Measurements from ENCODE around the gene SESN3.
"Not testable (repeated sequence)": the region's sequence is repeated elsewhere in the genome, so short reads cannot be mapped to it uniquely, and the experiment has no call there.

Gene SESN3

DNA sequence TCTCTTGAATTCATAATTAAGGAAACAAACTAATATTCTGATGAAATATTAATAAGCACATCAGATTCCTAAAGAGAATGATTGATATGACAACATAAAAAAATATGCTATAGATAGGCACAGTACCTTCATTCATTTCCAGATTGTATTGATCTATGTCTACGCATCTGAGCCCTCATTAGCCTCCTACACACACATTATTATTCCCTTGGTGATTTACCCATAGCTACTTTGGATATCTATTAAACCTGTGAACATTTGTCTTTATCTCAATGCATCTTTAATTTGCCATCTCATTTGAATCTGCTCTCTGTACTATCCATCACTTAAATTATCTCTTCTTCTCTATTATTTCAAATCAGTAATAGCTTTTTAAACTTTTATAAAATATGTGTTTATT is 18.4 kb downstream of the SESN3 start:
- Histone ChIP-seq H3K4me2 (ENCODE audit: low read length) (no peak overlapping the region), H3K9me3 (ENCODE audit: control insufficient read depth, insufficient read depth, low read length) (no peaks in the 10 kb centered on the region), H3K4me3 (ENCODE audit: low read length) (no peak overlapping the region), H3K4me1 (ENCODE audit: control insufficient read depth, low read length) (peaks cover 13% of the 10 kb centered on the region), H3K27ac (ENCODE audit: low read depth, low read length) (no peak overlapping the region), H3F3A (ENCODE audit: control insufficient read depth, insufficient read depth) (0 out of 2 replicates have a peak, but pooled peaks cover 2% of the 10 kb centered on the region), H3K27me3 (ENCODE audit: control insufficient read depth, low read length) (no peaks in the 10 kb centered on the region), H3K36me3 (ENCODE audit: control insufficient read depth, low read length) (peaks cover under 1% of the 10 kb centered on the region; the same call in 1 of the 2 replicates), H4K20me1 (ENCODE audit: control insufficient read depth, insufficient read depth, low read depth, low read length) (no peaks in the 10 kb centered on the region), H3K9me2 (replicated peaks; ENCODE audit: control insufficient read depth, low read length) (no peaks in the 10 kb centered on the region), H3K79me2 (ENCODE audit: control insufficient read depth, low read length) (peaks cover 24% of the 10 kb centered on the region)
- TF ChIP-seq EZH2phosphoT487 (IDR thresholded peaks at IDR 0.05; ENCODE audit: borderline replicate concordance, low read length) = no peak
- TF ChIP-seq, protein P1, sequence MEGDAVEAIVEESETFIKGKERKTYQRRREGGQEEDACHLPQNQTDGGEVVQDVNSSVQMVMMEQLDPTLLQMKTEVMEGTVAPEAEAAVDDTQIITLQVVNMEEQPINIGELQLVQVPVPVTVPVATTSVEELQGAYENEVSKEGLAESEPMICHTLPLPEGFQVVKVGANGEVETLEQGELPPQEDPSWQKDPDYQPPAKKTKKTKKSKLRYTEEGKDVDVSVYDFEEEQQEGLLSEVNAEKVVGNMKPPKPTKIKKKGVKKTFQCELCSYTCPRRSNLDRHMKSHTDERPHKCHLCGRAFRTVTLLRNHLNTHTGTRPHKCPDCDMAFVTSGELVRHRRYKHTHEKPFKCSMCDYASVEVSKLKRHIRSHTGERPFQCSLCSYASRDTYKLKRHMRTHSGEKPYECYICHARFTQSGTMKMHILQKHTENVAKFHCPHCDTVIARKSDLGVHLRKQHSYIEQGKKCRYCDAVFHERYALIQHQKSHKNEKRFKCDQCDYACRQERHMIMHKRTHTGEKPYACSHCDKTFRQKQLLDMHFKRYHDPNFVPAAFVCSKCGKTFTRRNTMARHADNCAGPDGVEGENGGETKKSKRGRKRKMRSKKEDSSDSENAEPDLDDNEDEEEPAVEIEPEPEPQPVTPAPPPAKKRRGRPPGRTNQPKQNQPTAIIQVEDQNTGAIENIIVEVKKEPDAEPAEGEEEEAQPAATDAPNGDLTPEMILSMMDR (IDR thresholded peaks at IDR 0.05; ENCODE audit: low read depth, low read length, poor library complexity, severe bottlenecking) = no peak

DNA sequence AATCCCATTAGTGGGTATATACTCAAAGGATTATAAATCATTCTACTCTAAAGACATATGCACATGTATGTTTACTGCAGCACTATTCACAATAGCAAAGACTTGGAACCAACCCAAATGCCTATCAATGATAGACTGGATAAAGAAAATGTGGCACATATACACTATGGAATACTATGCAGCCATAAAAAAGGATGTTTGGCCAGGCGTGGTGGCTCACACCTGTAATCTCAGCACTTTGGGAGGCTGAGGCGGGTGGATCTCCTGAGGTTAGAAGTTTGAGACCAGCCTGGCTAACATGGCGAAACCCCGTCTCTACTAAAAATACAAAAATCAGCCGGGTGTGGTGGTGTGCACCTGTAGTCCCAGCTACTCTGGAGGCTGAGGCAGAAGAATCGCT is 21.5 kb downstream of the SESN3 start:
- not testable (repeated sequence) for H3K27ac ChIP-seq (ENCODE audit: low read depth, low read length); H3F3A ChIP-seq (ENCODE audit: control insufficient read depth, insufficient read depth); H3K4me1 ChIP-seq (ENCODE audit: control insufficient read depth, low read length); H3K36me3 ChIP-seq (ENCODE audit: control insufficient read depth, low read length); H4K20me1 ChIP-seq (ENCODE audit: control insufficient read depth, insufficient read depth, low read depth, low read length); H3K9me2 ChIP-seq (replicated peaks; ENCODE audit: control insufficient read depth, low read length); H3K4me2 ChIP-seq (ENCODE audit: low read length); H3K27me3 ChIP-seq (ENCODE audit: control insufficient read depth, low read length); H3K4me3 ChIP-seq (ENCODE audit: low read length); H3K9me3 ChIP-seq (ENCODE audit: control insufficient read depth, insufficient read depth, low read length)
- peaks cover 31% of the 10 kb centered on the region for H3K79me2 ChIP-seq (ENCODE audit: control insufficient read depth, low read length)

DNA sequence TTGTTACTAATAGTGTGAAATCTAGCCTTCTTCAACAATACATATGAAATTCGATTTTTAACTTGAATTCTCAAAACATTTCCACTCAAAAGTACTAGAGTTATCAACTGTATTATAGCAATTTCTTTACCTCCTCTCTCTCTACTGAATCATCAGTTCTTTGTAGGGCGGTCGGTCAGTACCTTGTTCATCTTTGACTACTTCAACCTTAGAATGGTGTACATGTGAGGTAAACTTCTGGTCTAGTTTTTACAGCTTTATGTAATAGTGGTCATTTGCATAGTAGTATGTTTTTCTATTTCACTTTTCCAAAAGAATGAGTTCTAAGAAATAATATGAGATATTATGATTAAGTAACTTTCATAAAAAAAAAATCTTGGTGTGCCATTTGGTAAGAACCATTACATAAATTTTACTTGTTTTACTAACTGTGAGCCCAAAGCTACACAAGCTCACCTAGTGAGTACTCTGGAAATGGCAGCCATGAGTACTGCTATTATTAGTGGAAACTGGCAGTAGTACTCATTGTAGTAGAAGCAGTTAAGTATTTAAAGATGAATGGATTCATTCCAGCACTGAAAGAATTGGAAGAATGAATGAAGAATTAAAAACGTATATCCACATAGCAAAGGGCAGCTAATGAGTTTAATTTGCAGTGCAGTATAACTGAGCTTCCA is 30.1 kb downstream of the SESN3 start:
- Histone ChIP-seq H3K27ac (ENCODE audit: low read depth, low read length) (no peak overlapping the region), H3K4me2 (ENCODE audit: low read length) (no peak overlapping the region), H3F3A (ENCODE audit: control insufficient read depth, insufficient read depth) (no peaks in the 10 kb centered on the region), H3K27me3 (ENCODE audit: control insufficient read depth, low read length) (no peaks in the 10 kb centered on the region), H3K36me3 (ENCODE audit: control insufficient read depth, low read length) (no peaks in the 10 kb centered on the region), H3K4me3 (ENCODE audit: low read length) (no peak overlapping the region), H3K9me2 (replicated peaks; ENCODE audit: control insufficient read depth, low read length) (no peaks in the 10 kb centered on the region), H4K20me1 (ENCODE audit: control insufficient read depth, insufficient read depth, low read depth, low read length) (no peaks in the 10 kb centered on the region), H3K9me3 (ENCODE audit: control insufficient read depth, insufficient read depth, low read length) (no peaks in the 10 kb centered on the region), H3K79me2 (ENCODE audit: control insufficient read depth, low read length) (peaks cover 6% of the 10 kb centered on the region), H3K4me1 (ENCODE audit: control insufficient read depth, low read length) (no peaks in the 10 kb centered on the region)
- TF ChIP-seq, protein P1 (IDR thresholded peaks at IDR 0.05; ENCODE audit: low read depth, low read length, poor library complexity, severe bottlenecking) = no peak
- TF ChIP-seq EZH2phosphoT487 (IDR thresholded peaks at IDR 0.05; ENCODE audit: borderline replicate concordance, low read length) = no peak

DNA sequence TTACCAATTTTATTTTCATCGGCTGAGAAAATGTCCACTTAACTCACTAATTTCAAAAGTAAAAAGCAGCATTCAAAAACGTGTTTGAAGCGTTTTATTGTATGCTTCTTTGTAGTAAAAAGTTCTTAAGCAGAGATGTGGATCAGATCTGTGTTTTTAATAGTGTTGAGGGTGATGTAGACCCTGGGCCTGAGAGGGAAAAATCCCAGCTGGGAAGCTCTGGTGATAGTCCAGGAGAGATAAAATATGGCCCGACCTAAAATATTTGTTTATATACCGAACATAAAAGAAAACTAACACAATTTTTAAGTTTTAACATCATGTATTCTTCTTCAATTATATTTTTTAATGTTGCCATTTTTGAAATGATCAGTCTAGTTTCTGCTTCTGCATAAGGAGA is 35.2 kb downstream of the SESN3 start:
- TF ChIP-seq, protein P1 (IDR thresholded peaks at IDR 0.05; ENCODE audit: low read depth, low read length, poor library complexity, severe bottlenecking) = no peak
- no peak for TF ChIP-seq EZH2phosphoT487 (IDR thresholded peaks at IDR 0.05; ENCODE audit: borderline replicate concordance, low read length)
- Histone ChIP-seq H3K27ac (ENCODE audit: low read depth, low read length) (no peak overlapping the region), H3K4me1 (ENCODE audit: control insufficient read depth, low read length) (no peaks in the 10 kb centered on the region)

More for the DNA sequence above, 35.2 kb downstream of the SESN3 start:
- H3K27me3 ChIP-seq (ENCODE audit: control insufficient read depth, low read length) = no peaks in the 10 kb centered on the region
- H3K79me2 ChIP-seq (ENCODE audit: control insufficient read depth, low read length) = no peaks in the 10 kb centered on the region; the same call in 1 of the 2 replicates
- H3K4me3 ChIP-seq (ENCODE audit: low read length) = no peak overlapping the region
- H3F3A ChIP-seq (ENCODE audit: control insufficient read depth, insufficient read depth) = no peaks in the 10 kb centered on the region
- H3K9me2 ChIP-seq (replicated peaks; ENCODE audit: control insufficient read depth, low read length) = no peaks in the 10 kb centered on the region
- H3K9me3 ChIP-seq (ENCODE audit: control insufficient read depth, insufficient read depth, low read length) = no peaks in the 10 kb centered on the region
- H3K4me2 ChIP-seq (ENCODE audit: low read length) = no peak overlapping the region
- peaks cover 15% of the 10 kb centered on the region for H3K36me3 ChIP-seq (ENCODE audit: control insufficient read depth, low read length)
- H4K20me1 ChIP-seq (ENCODE audit: control insufficient read depth, insufficient read depth, low read depth, low read length) = no peaks in the 10 kb centered on the region

All from DOHH2 (cell line).